Adrenal gland (tissue), 12 donors: ENCODE measurements around the gene MILR1. TPM values are rescaled to one million over a fixed set of nuclear protein-coding genes. Genes with fewer than 3 reads are reported as not detected.
A peak's percentile ranks its signal among the peaks of the same experiment; 100 is the strongest.
"Not testable (repeated sequence)": the region's sequence is repeated elsewhere in the genome, so short reads cannot be mapped to it uniquely, and the experiment has no call there.

Source experiments
- DNase-seq, 7 donors: peaks; one replicate each; pipeline ENCODE4 v3.0.0-alpha.2; 2019 to 2020
- H3K27ac ChIP-seq, 5 donors: fragments of 200-600 bp; sonication (generic) in 4 of 5; 1 replicate in 3 of 5; 2 replicates in 2 of 5; pipeline versions ENCODE4 v1.5.1 to v1.8.0; 2016 to 2020; ENCODE audit warnings: mild to moderate bottlenecking in 1 of 5
- H3K27me3 ChIP-seq: fragments of 200-600 bp; 2 replicates; pipeline ENCODE4 v1.8.0; 2021
- H3K36me3 ChIP-seq, 2 donors: fragments of 200-600 bp; replicated peaks in 1 of 2; 1 replicate in 1 of 2; 2 replicates in 1 of 2; pipeline versions ENCODE4 v1.5.1 to v1.8.0; 2018 to 2022
- H3K4me1 ChIP-seq, 2 donors: fragments of 200-600 bp; replicated peaks in 1 of 2; 1 replicate in 1 of 2; 2 replicates in 1 of 2; pipeline versions ENCODE4 v1.5.1 to v1.8.0; 2018 to 2021
- H3K4me3 ChIP-seq, 4 donors: fragments of 200-600 bp; sonication (generic) in 3 of 4; one replicate each; pipeline ENCODE4 v1.5.1; 2016 to 2018
- H3K9me3 ChIP-seq, 3 donors: fragments of 200-600 bp; sonication (generic) in 1 of 3; replicated peaks in 1 of 3; 1 replicate in 2 of 3; 2 replicates in 1 of 3; pipeline versions ENCODE4 v1.5.1 to v1.8.0; 2016 to 2021
- CTCF ChIP-seq, 6 experiments: fragments of 450-650 bp in 4 of 6; fragments of 200-600 bp in 2 of 6; sonication (generic) in 1 of 6; IDR thresholded peaks; 1 replicate in 5 of 6; 2 replicates in 1 of 6; pipeline versions ENCODE4 v1.5.1 to v1.8.0; 2016 to 2021; ENCODE audit warnings: antibody characterized with exemption in 6 of 6, mild to moderate bottlenecking in 2 of 6, moderate library complexity in 1 of 6
- POLR2A ChIP-seq, 2 donors: fragments of 450-650 bp; IDR thresholded peaks; one replicate each; pipeline ENCODE4 v1.6.1; 2017; ENCODE audit warnings: antibody characterized with exemption in 2 of 2, mild to moderate bottlenecking in 2 of 2, moderate library complexity in 1 of 2
- WGBS, 4 donors: extraction: QIAGEN DNeasy Blood & Tissue Kit in 2 of 4; methylation state at CpG; one replicate each; pipeline versions ENCODE4 v1.1.5 to v1.1.7; 2013 to 2017; 5-methylcytosine and 5-hydroxymethylcytosine counted together
- intact Hi-C, 2 donors: fragments of 100-400 bp; cut with DNase I; formaldehyde crosslinking; loops; one replicate each; pipeline versions ENCODE4 v1.14.1 to v1.15.0; 2022 to 2023
- polyA plus RNA-seq, 3 donors: library from polyadenylated mRNA; stranded (reverse); fragments of 200-250 nt in 2 of 3; fragments of 350-450 nt in 1 of 3; fragmentation: Illumina TruSeq in 1 of 3; extraction: RNeasy Lipid Tissue Mini Kit (QIAGEN cat#74804) in 1 of 3; gene quantifications; one replicate each; pipeline ENCODE4 v1.2.3, GENCODE V29; 2013 to 2014
- total RNA-seq, 9 donors: library from RNA; depleted of rRNA in 4 of 9; stranded (reverse); fragments of >200 nt in 4 of 9; fragments of 120-200 nt in 1 of 9; fragmentation: NEBNext Ultra II Directional in 1 of 9; extraction: Animal tissue kit (Norgen Biotek cat#: 25700) in 1 of 9; gene quantifications; one replicate each; pipeline versions ENCODE4 v1.1.0 to v1.2.4, GENCODE V29; 2013 to 2023
- donor health status: healthy with polysubstance abuse.
- donor health status: Bipolar disorder and iron deficiency.
- donor health status: DM: yes; HTN: yes; CAD: no.
- donor health status: DM: no; HTN: no; CAD: no.
- donor health status: DM: no; HTN: no; CAD: no.
- donor health status: DM: yes; HTN: yes; CAD: no.

MILR1 gene
- total and polyA plus RNA-seq, 12 donors: 2.9 to 28.0 (median 17.1) TPM

- WGBS, 4 donors: 84 to 89% (median 88%) methylated on average over 3 to 8 of the region's 8 CpGs
- H3K36me3 ChIP-seq: no peaks in the 10 kb centered on the region
- no peak overlapping the region for H3K27ac ChIP-seq
- no peak overlapping the region for H3K4me3 ChIP-seq
- no peaks in the 10 kb centered on the region for H3K27me3 ChIP-seq
- TF ChIP-seq POLR2A (IDR thresholded peaks at IDR 0.05) (no peak), CTCF (IDR thresholded peaks at IDR 0.05) (no peak)
- H3K4me1 ChIP-seq: no peaks in the 10 kb centered on the region
- intact Hi-C loops: no loop called here
- no peaks in the 10 kb centered on the region for H3K9me3 ChIP-seq
- no peak for DNase-seq
Measured at GRCh38 chr17:64458756-64459155, 9.8 kb downstream of the MILR1 start.

- WGBS, 4 donors: 87 to 94% (median 90%) methylated on average over 6 of the region's 6 CpGs
- DNase-seq: no peak
- no peaks in the 10 kb centered on the region for H3K9me3 ChIP-seq
- intact Hi-C loops: no loop called here
- TF ChIP-seq POLR2A (IDR thresholded peaks at IDR 0.05) (no peak), CTCF (IDR thresholded peaks at IDR 0.05) (no peak)
- H3K36me3 ChIP-seq: no peaks in the 10 kb centered on the region
- no peaks in the 10 kb centered on the region for H3K4me1 ChIP-seq
- H3K27ac ChIP-seq: no peak overlapping the region
- no peaks in the 10 kb centered on the region for H3K27me3 ChIP-seq
- H3K4me3 ChIP-seq: no peak overlapping the region
Measured at GRCh38 chr17:64459284-64459747, 10.4 kb downstream of the MILR1 start.

- H3K27ac ChIP-seq, H3K27me3 ChIP-seq, H3K36me3 ChIP-seq, H3K9me3 ChIP-seq, H3K4me1 ChIP-seq, intact Hi-C loops, DNase-seq, H3K4me3 ChIP-seq: not testable (repeated sequence)
- 91 to 96% (median 95%) methylated on average over 7 of the region's 7 CpGs for WGBS, 4 donors
Measured at GRCh38 chr17:64459818-64460217, 10.9 kb downstream of the MILR1 start.

- H3K27ac ChIP-seq: no peak overlapping the region
- TF ChIP-seq CTCF (IDR thresholded peaks at IDR 0.05) (no peak), POLR2A (IDR thresholded peaks at IDR 0.05) (no peak)
- H3K27me3 ChIP-seq: no peaks in the 10 kb centered on the region
- intact Hi-C loops: no loop called here
- H3K9me3 ChIP-seq: no peaks in the 10 kb centered on the region
- 76 to 82% (median 80%) methylated on average over 8 of the region's 8 CpGs for WGBS, 4 donors
- DNase-seq: peak in 4 of 7 donors; percentile 13 to 53 (median 24)
- no peaks in the 10 kb centered on the region for H3K36me3 ChIP-seq
- no peaks in the 10 kb centered on the region for H3K4me1 ChIP-seq
- no peak overlapping the region for H3K4me3 ChIP-seq
Measured at GRCh38 chr17:64460955-64461354, 12.0 kb downstream of the MILR1 start.

GRCh38 chr17:64461788-64462187 is 12.9 kb downstream of the MILR1 start:
- no peaks in the 10 kb centered on the region for H3K36me3 ChIP-seq
- H3K9me3 ChIP-seq: no peaks in the 10 kb centered on the region
- no peak overlapping the region for H3K4me3 ChIP-seq
- H3K27ac ChIP-seq: no peak overlapping the region
- no peak for DNase-seq
- TF ChIP-seq CTCF (IDR thresholded peaks at IDR 0.05) (no peak), POLR2A (IDR thresholded peaks at IDR 0.05) (no peak)
- no peaks in the 10 kb centered on the region for H3K27me3 ChIP-seq
- H3K4me1 ChIP-seq: no peaks in the 10 kb centered on the region
- WGBS, 4 donors: 69 to 84% (median 75%) methylated on average over 6 of the region's 6 CpGs
- intact Hi-C loops: no loop called here
